Measurements from ENCODE around the gene PGLYRP1.

DNA sequence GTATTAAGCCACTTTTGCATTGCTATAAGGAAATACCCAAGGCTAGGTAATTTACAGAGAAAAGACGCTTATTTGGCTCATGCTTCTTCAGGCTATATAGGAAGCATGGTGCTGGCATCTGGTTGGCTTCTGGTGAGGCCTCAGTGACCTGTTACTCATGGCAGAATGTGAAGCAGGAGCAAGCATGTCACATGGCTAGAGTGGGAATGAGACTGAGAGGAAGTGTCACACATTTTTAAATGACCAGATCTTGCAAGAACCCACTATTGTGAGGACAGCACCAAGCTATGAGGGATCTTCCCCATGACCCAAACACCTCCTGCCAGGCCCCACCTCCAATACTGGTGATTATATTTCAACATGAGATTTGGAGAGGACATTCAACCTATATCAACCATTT, 43.6 kb upstream of the PGLYRP1 start:
- no peak for TF ChIP-seq TAF1 (IDR thresholded peaks at IDR 0.05; ENCODE audit: low read depth)
- no peak for TF ChIP-seq EP300 (IDR thresholded peaks at IDR 0.05; ENCODE audit: borderline replicate concordance)
- TF ChIP-seq EGR1 (IDR thresholded peaks at IDR 0.05) = no peak
- no peak for TF ChIP-seq RAD21 (IDR thresholded peaks at IDR 0.05; ENCODE audit: low read depth)
- TF ChIP-seq TCF12 (IDR thresholded peaks at IDR 0.05; ENCODE audit: low read depth) = no peak
- TF ChIP-seq, protein P1, sequence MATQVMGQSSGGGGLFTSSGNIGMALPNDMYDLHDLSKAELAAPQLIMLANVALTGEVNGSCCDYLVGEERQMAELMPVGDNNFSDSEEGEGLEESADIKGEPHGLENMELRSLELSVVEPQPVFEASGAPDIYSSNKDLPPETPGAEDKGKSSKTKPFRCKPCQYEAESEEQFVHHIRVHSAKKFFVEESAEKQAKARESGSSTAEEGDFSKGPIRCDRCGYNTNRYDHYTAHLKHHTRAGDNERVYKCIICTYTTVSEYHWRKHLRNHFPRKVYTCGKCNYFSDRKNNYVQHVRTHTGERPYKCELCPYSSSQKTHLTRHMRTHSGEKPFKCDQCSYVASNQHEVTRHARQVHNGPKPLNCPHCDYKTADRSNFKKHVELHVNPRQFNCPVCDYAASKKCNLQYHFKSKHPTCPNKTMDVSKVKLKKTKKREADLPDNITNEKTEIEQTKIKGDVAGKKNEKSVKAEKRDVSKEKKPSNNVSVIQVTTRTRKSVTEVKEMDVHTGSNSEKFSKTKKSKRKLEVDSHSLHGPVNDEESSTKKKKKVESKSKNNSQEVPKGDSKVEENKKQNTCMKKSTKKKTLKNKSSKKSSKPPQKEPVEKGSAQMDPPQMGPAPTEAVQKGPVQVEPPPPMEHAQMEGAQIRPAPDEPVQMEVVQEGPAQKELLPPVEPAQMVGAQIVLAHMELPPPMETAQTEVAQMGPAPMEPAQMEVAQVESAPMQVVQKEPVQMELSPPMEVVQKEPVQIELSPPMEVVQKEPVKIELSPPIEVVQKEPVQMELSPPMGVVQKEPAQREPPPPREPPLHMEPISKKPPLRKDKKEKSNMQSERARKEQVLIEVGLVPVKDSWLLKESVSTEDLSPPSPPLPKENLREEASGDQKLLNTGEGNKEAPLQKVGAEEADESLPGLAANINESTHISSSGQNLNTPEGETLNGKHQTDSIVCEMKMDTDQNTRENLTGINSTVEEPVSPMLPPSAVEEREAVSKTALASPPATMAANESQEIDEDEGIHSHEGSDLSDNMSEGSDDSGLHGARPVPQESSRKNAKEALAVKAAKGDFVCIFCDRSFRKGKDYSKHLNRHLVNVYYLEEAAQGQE (IDR thresholded peaks at IDR 0.05; ENCODE audit: low read depth) = no peak
- no peak for TF ChIP-seq CEBPB (IDR thresholded peaks at IDR 0.05)
- TF ChIP-seq, protein P2, sequence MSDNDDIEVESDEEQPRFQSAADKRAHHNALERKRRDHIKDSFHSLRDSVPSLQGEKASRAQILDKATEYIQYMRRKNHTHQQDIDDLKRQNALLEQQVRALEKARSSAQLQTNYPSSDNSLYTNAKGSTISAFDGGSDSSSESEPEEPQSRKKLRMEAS (IDR thresholded peaks at IDR 0.05) = no peak
- no peak for TF ChIP-seq FOXM1 (IDR thresholded peaks at IDR 0.05; ENCODE audit: borderline replicate concordance, low read depth)

Data from Ishikawa (cell line).